GM19239 (cell line): ENCODE results near the gene SCUBE3.

Experiments used
- DNase-seq: peaks from one replicate; pipeline ENCODE4 v3.0.0; 2011; ENCODE audit warnings: low spot score; ENCODE audit not compliant: insufficient read length
- FAIRE-seq: peaks from 2 replicates; lab custom pipeline; 2011; peaks lifted over from hg19 to GRCh38; lab: Jason Lieb, UNC

SCUBE3 gene

GRCh38 chr6:35295036-35295435 is 81.3 kb downstream of the SCUBE3 start:
- no peak for DNase-seq
- FAIRE-seq: no peak

- DNase-seq (no peak), FAIRE-seq (no peak)
Measured at GRCh38 chr6:35295521-35296315, 82.0 kb downstream of the SCUBE3 start.

- DNase-seq (no peak), FAIRE-seq (no peak)
Measured at GRCh38 chr6:35296931-35297600, 83.3 kb downstream of the SCUBE3 start.

GRCh38 chr6:35297601-35298481 is 84.1 kb downstream of the SCUBE3 start, which contains the start of gene DEF6:
TSS of gene DEF6 (plus strand) at chr6:35297818. CDS start at chr6:35297857, 39 bp downstream.
- peak; percentile 94 for FAIRE-seq

GRCh38 chr6:35298625-35299140 is 84.9 kb downstream of the SCUBE3 start:
- FAIRE-seq: no peak
- DNase-seq: no peak

More at GRCh38 chr6:35297601-35298481, 84.1 kb downstream of the SCUBE3 start, which contains the start of gene DEF6:
- peak; percentile 90 for DNase-seq

- FAIRE-seq (peak; percentile 11), DNase-seq (no peak)
Measured at GRCh38 chr6:35299674-35300073, 85.9 kb downstream of the SCUBE3 start.

GRCh38 chr6:35300848-35301247 is 87.1 kb downstream of the SCUBE3 start:
- no peak for DNase-seq
- FAIRE-seq: peak; percentile 14
